ENCODE measurements around the gene VCAN.

- TF ChIP-seq, protein P1, sequence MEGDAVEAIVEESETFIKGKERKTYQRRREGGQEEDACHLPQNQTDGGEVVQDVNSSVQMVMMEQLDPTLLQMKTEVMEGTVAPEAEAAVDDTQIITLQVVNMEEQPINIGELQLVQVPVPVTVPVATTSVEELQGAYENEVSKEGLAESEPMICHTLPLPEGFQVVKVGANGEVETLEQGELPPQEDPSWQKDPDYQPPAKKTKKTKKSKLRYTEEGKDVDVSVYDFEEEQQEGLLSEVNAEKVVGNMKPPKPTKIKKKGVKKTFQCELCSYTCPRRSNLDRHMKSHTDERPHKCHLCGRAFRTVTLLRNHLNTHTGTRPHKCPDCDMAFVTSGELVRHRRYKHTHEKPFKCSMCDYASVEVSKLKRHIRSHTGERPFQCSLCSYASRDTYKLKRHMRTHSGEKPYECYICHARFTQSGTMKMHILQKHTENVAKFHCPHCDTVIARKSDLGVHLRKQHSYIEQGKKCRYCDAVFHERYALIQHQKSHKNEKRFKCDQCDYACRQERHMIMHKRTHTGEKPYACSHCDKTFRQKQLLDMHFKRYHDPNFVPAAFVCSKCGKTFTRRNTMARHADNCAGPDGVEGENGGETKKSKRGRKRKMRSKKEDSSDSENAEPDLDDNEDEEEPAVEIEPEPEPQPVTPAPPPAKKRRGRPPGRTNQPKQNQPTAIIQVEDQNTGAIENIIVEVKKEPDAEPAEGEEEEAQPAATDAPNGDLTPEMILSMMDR (conservative IDR thresholded peaks at IDR 0.05 in 1 of 2, IDR thresholded peaks at IDR 0.05 in 1 of 2; ENCODE audit: extremely low read depth in 1 of 2, insufficient read depth in 1 of 2, low read depth in 1 of 2, low read length in 2 of 2), result no peak
- TF ChIP-seq EZH2 (IDR thresholded peaks at IDR 0.05; ENCODE audit: borderline replicate concordance, low read length), result no peak
Measured at GRCh38 chr5:83614841-83615240, 143.3 kb downstream of the VCAN start.
